Measurements from ENCODE around the gene MCM6.

DNA sequence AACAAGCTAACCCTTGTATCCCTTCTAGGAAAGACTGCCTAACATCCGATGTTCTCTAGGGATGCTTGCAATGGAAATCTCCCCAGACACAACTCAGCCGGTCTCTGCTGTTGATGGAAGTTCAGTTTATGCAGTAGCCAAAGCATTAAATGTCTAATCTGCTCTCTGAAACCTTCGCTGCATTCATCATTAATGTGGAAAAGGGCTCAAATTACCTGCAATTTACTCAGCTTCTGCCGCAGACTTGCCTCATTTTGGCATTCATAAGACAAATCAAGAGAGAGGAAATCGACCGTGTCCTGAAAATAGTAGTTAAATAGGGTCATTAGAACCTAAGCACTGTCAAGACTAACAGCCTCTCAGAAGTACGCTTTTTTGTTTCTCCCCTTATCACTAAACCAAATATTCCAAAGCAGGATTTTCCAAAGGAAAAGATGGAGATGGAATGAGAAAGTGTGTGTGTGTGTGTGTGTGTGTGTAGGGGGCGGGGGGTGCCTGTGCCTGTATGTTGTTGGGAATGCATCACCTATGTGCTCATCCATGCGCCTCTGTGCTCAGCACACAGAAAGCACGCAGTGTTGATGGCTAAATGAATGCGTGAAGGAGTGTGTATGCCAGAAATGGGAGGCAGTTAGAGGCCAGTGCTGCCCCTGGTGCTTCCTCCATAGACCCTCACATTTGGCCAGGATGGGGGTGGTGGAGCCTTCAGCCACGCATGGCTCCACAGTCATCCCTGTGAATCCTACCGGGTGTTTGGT, 46.7 kb downstream of the MCM6 start:
- no peak for TF ChIP-seq TAF1 (IDR thresholded peaks at IDR 0.05; ENCODE audit: low read depth)
- TF ChIP-seq, protein P1, sequence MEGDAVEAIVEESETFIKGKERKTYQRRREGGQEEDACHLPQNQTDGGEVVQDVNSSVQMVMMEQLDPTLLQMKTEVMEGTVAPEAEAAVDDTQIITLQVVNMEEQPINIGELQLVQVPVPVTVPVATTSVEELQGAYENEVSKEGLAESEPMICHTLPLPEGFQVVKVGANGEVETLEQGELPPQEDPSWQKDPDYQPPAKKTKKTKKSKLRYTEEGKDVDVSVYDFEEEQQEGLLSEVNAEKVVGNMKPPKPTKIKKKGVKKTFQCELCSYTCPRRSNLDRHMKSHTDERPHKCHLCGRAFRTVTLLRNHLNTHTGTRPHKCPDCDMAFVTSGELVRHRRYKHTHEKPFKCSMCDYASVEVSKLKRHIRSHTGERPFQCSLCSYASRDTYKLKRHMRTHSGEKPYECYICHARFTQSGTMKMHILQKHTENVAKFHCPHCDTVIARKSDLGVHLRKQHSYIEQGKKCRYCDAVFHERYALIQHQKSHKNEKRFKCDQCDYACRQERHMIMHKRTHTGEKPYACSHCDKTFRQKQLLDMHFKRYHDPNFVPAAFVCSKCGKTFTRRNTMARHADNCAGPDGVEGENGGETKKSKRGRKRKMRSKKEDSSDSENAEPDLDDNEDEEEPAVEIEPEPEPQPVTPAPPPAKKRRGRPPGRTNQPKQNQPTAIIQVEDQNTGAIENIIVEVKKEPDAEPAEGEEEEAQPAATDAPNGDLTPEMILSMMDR (IDR thresholded peaks at IDR 0.05; ENCODE audit: poor library complexity, severe bottlenecking) = peak; percentile 12
